Gastroesophageal sphincter (tissue), 3 donors: ENCODE results near the gene CKAP4.
A peak's percentile ranks its signal among the peaks of the same experiment; 100 is the strongest.

Source experiments
- EP300 ChIP-seq: sonication (generic); formaldehyde crosslinking; IDR thresholded peaks from one replicate; pipeline ENCODE4 v1.6.1; 2017; ENCODE audit warnings: antibody characterized with exemption, mild to moderate bottlenecking
- POLR2AphosphoS5 ChIP-seq: sonication (generic); formaldehyde crosslinking; IDR thresholded peaks from one replicate; pipeline ENCODE4 v1.6.1; 2017; ENCODE audit warnings: antibody characterized with exemption
- TF ChIP-seq, protein P1 (sequence below), 4 experiments: fragments of 200-600 bp in 2 of 4; fragments of 450-650 bp in 2 of 4; sonication (generic) in 1 of 4; IDR thresholded peaks; one replicate each; pipeline ENCODE4 v1.5.1; 2017 to 2019; ENCODE audit warnings: antibody characterized with exemption in 4 of 4, mild to moderate bottlenecking in 2 of 4, moderate library complexity in 2 of 4

DNA sequence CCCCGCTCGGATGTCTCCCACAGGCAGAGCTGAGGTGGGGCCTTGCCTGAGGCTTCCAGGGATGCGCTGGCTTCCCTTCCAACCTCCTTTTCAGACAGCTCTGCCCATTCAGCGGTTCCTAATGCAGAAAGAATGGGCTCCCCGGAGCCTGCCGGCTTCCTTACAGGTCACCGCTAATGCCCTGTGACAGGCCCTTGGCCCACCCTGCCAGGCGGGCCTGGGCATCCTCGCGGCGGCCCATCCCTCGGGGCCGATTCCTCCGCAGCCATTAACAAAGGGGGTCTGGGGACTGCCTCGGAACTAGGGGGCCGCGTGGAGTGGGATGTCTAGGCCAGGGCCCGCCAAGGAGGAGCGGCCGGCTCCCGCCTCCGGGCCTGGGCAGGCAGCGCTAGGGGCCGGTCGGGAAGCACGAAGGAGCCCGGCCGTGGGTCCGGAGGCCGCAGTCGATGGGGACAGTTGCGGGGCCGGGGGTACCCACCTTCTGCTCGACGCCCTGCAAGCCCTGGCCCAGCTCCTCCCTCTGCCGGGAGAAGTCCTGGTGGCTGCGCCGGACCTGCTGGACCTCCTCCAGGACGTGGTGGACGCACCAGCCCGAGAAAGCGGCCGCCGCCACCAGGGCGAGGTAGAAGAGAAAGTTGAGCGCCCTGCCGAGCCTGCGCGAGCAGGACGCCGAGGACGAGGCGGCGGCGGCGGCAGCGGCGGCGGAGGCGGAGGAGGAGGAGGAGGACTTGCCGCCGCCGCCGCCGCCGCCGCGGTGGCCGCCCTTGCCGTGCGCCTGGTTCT is 738 bp downstream of the CKAP4 start:
- TF ChIP-seq, protein P1, sequence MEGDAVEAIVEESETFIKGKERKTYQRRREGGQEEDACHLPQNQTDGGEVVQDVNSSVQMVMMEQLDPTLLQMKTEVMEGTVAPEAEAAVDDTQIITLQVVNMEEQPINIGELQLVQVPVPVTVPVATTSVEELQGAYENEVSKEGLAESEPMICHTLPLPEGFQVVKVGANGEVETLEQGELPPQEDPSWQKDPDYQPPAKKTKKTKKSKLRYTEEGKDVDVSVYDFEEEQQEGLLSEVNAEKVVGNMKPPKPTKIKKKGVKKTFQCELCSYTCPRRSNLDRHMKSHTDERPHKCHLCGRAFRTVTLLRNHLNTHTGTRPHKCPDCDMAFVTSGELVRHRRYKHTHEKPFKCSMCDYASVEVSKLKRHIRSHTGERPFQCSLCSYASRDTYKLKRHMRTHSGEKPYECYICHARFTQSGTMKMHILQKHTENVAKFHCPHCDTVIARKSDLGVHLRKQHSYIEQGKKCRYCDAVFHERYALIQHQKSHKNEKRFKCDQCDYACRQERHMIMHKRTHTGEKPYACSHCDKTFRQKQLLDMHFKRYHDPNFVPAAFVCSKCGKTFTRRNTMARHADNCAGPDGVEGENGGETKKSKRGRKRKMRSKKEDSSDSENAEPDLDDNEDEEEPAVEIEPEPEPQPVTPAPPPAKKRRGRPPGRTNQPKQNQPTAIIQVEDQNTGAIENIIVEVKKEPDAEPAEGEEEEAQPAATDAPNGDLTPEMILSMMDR (IDR thresholded peaks at IDR 0.05) = peak in 2 of 4 experiments; percentile 27 to 31
- TF ChIP-seq POLR2AphosphoS5 = peak; percentile 4
- no peak for TF ChIP-seq EP300
